Upper lobe of left lung (tissue), 6 donors: ENCODE data around the gene RPUSD2. TPM values are rescaled to one million over a fixed set of nuclear protein-coding genes. Genes with fewer than 3 reads are reported as not detected.

ENCODE experiments used
- ATAC-seq, 2 donors: fragments of 200-7000 bp; cut with Tn5 transposase; one replicate each; pipeline ENCODE4 v1.9.1; 2022; ENCODE audit warnings: mild to moderate bottlenecking in 2 of 2, moderate library complexity in 2 of 2; ENCODE audit not compliant: low FRiP score in 2 of 2
- DNase-seq, 2 donors: peaks; one replicate each; pipeline ENCODE4 v3.0.0-alpha.2; 2019 to 2020
- H3K27ac ChIP-seq, 4 donors: fragments of 200-600 bp; sonication (generic); one replicate each; pipeline ENCODE4 v1.5.1; 2016 to 2019
- H3K27me3 ChIP-seq, 4 donors: fragments of 200-600 bp; sonication (generic); one replicate each; pipeline ENCODE4 v1.5.1; 2017 to 2019
- H3K36me3 ChIP-seq, 4 donors: fragments of 200-600 bp; sonication (generic); one replicate each; pipeline ENCODE4 v1.5.1; 2016 to 2019
- H3K4me1 ChIP-seq, 4 donors: fragments of 200-600 bp; sonication (generic); one replicate each; pipeline ENCODE4 v1.5.1; 2018 to 2019
- H3K4me3 ChIP-seq, 4 donors: fragments of 200-600 bp; sonication (generic); one replicate each; pipeline ENCODE4 v1.5.1; 2017 to 2019; ENCODE audit warnings: mild to moderate bottlenecking in 2 of 4, moderate library complexity in 1 of 4
- H3K9me3 ChIP-seq, 4 donors: fragments of 200-600 bp; sonication (generic); one replicate each; pipeline ENCODE4 v1.5.1; 2018 to 2019
- CTCF ChIP-seq, 6 experiments: fragments of 450-650 bp in 4 of 6; fragments of 200-600 bp in 2 of 6; sonication (generic) in 2 of 6; IDR thresholded peaks; one replicate each; pipeline ENCODE4 v1.5.1; 2016 to 2019; ENCODE audit warnings: antibody characterized with exemption in 6 of 6
- EP300 ChIP-seq, 4 donors: sonication (generic); formaldehyde crosslinking; IDR thresholded peaks; one replicate each; pipeline ENCODE4 v1.5.1; 2017; ENCODE audit warnings: antibody characterized with exemption in 4 of 4, control low read depth in 2 of 4
- POLR2A ChIP-seq, 4 donors: fragments of 450-650 bp; IDR thresholded peaks; one replicate each; pipeline ENCODE4 v1.5.1; 2016 to 2017; ENCODE audit warnings: antibody characterized with exemption in 4 of 4, mild to moderate bottlenecking in 2 of 4
- POLR2AphosphoS5 ChIP-seq, 2 donors: sonication (generic); formaldehyde crosslinking; IDR thresholded peaks; one replicate each; pipeline ENCODE4 v1.5.1; 2017; ENCODE audit warnings: antibody characterized with exemption in 2 of 2
- WGBS, 2 donors: methylation state at CpG; one replicate each; pipeline ENCODE4 v1.1.5; 2017 to 2018; 5-methylcytosine and 5-hydroxymethylcytosine counted together
- small RNA-seq, 4 donors: library from RNA; depleted of rRNA; stranded (forward); fragments of <200 nt; gene quantifications; one replicate each; pipeline ENCODE3, GENCODE V24; 2016
- total RNA-seq, 6 donors: library from RNA; depleted of rRNA in 4 of 6; stranded (reverse); fragments of >200 nt in 4 of 6; gene quantifications; one replicate each; pipeline versions ENCODE4 v1.1.0 to v1.2.1, GENCODE V29; 2016 to 2021
- donor health status: DM: no; HTN: no; CAD: no; lungs with moderate emphysema.
- donor health status: DM: no; HTN: yes; CAD: no; lungs with severe emphysema.

Gene RPUSD2
- total RNA-seq, 6 donors from 2014 or later, result 3.1 to 11.6 (median 7.8) TPM

GRCh38 chr15:40613080-40613479 is 44.0 kb downstream of the RPUSD2 start:
- H3K9me3 ChIP-seq, result no peaks in the 10 kb centered on the region
- WGBS, 2 donors, result 79 to 89% methylated on average over 5 of the region's 5 CpGs
- no peak overlapping the region for H3K4me3 ChIP-seq
- no peak for TF ChIP-seq CTCF (IDR thresholded peaks at IDR 0.05)
- no peak for TF ChIP-seq POLR2A (IDR thresholded peaks at IDR 0.05)
- no peak for TF ChIP-seq POLR2AphosphoS5 (IDR thresholded peaks at IDR 0.05)
- no peak for TF ChIP-seq EP300 (IDR thresholded peaks at IDR 0.05)
- H3K27me3 ChIP-seq, result no peaks in the 10 kb centered on the region
- DNase-seq, result no peak
- no peaks in the 10 kb centered on the region for H3K4me1 ChIP-seq
- no peak for ATAC-seq
- H3K27ac ChIP-seq, result no peak overlapping the region
- H3K36me3 ChIP-seq, result no peaks in the 10 kb centered on the region

GRCh38 chr15:40618023-40618422 is 48.9 kb downstream of the RPUSD2 start:
- no peak for ATAC-seq
- Histone ChIP-seq H3K36me3 (no peaks in the 10 kb centered on the region), H3K4me3 (no peak overlapping the region), H3K27me3 (no peaks in the 10 kb centered on the region), H3K27ac (no peak overlapping the region), H3K9me3 (no peaks in the 10 kb centered on the region), H3K4me1 (no peaks in the 10 kb centered on the region)
- no peak for TF ChIP-seq EP300 (IDR thresholded peaks at IDR 0.05)
- TF ChIP-seq CTCF (IDR thresholded peaks at IDR 0.05), result no peak
- TF ChIP-seq POLR2AphosphoS5 (IDR thresholded peaks at IDR 0.05), result no peak
- no peak for TF ChIP-seq POLR2A (IDR thresholded peaks at IDR 0.05)
- no peak for DNase-seq
- 55 to 61% methylated on average over 2 of the region's 2 CpGs for WGBS, 2 donors

- H3K4me1 ChIP-seq, result no peaks in the 10 kb centered on the region
- no peak overlapping the region for H3K4me3 ChIP-seq
- TF ChIP-seq POLR2AphosphoS5 (IDR thresholded peaks at IDR 0.05) (no peak), POLR2A (IDR thresholded peaks at IDR 0.05) (no peak), CTCF (IDR thresholded peaks at IDR 0.05) (no peak), EP300 (IDR thresholded peaks at IDR 0.05) (no peak)
- H3K27me3 ChIP-seq, result no peaks in the 10 kb centered on the region
- DNase-seq (no peak), ATAC-seq (no peak)
- no peaks in the 10 kb centered on the region for H3K36me3 ChIP-seq
- no peak overlapping the region for H3K27ac ChIP-seq
- no peaks in the 10 kb centered on the region for H3K9me3 ChIP-seq
Measured at GRCh38 chr15:40618906-40619305, 49.8 kb downstream of the RPUSD2 start.

- Histone ChIP-seq H3K36me3 (no peaks in the 10 kb centered on the region), H3K27ac (no peak overlapping the region), H3K4me1 (no peaks in the 10 kb centered on the region), H3K9me3 (no peaks in the 10 kb centered on the region), H3K4me3 (no peak overlapping the region), H3K27me3 (no peaks in the 10 kb centered on the region)
- no peak for TF ChIP-seq CTCF (IDR thresholded peaks at IDR 0.05)
- TF ChIP-seq POLR2A (IDR thresholded peaks at IDR 0.05), result no peak
- TF ChIP-seq POLR2AphosphoS5 (IDR thresholded peaks at IDR 0.05), result no peak
- no peak for TF ChIP-seq EP300 (IDR thresholded peaks at IDR 0.05)
- no peak for DNase-seq
- no peak for ATAC-seq
- WGBS, 2 donors, result 94 to 95% methylated on average over 2 of the region's 2 CpGs
Measured at GRCh38 chr15:40623361-40623760, 54.3 kb downstream of the RPUSD2 start.

Small RNAs within 50 kb of the gene (small RNA-seq; reads per million reads assigned to genes)
- gene RF00017 (0 reads per million in 4 donors), gene RN7SL376P (0 reads per million in 4 donors), gene RNU6-516P (0 reads per million in 4 donors)

Other genes starting within 250 kb of the RPUSD2 start
- gene INAFM2, start 245.6 kb upstream of the RPUSD2 start, total RNA-seq, result 10 to 100 TPM; 15.7 to 36.2 (median 25.6) TPM
- gene CCDC9B, start 228.4 kb upstream of the RPUSD2 start, total RNA-seq, result 100 to 1,000 TPM in 1 of 6 donors, 10 to 100 TPM in 5; 15.5 to 140 (median 68.1) TPM
- under 1 TPM in 1 of 6 donors, not detected in 5; 0.67 TPM for gene PHGR1, start 218.3 kb upstream of the RPUSD2 start, total RNA-seq
- 1 to 10 TPM in 2 of 6 donors, under 1 TPM in 4; under 0.01 to 3.5 (median 0.13) TPM for gene DISP2, start 211.1 kb upstream of the RPUSD2 start, total RNA-seq
- gene KNSTRN, start 186.6 kb upstream of the RPUSD2 start, total RNA-seq, result 10 to 100 TPM; 10.6 to 27.6 (median 17.3) TPM
- 100 to 1,000 TPM in 2 of 6 donors, 10 to 100 TPM in 4; 68.1 to 112 (median 94.5) TPM for gene IVD, start 163.5 kb upstream of the RPUSD2 start, total RNA-seq
- 10 to 100 TPM; 21.0 to 36.9 (median 28.5) TPM for gene BAHD1, start 128.3 kb upstream of the RPUSD2 start, total RNA-seq
- gene CHST14, start 98.3 kb upstream of the RPUSD2 start, total RNA-seq, result 10 to 100 TPM in 5 of 6 donors, 1 to 10 TPM in 1; 3.1 to 20.6 (median 14.6) TPM
- 10 to 100 TPM; 17.1 to 56.9 (median 24.1) TPM for gene CCDC32, start 4.3 kb upstream of the RPUSD2 start, total RNA-seq
- gene KNL1, start 24.9 kb downstream of the RPUSD2 start, total RNA-seq, result 1 to 10 TPM in 3 of 6 donors, under 1 TPM in 3; under 0.01 to 2.4 (median 1.3) TPM
- 1 to 10 TPM in 5 of 6 donors, not detected in 1; 1.0 to 3.4 (median 2.1) TPM for gene RAD51, start 125.9 kb downstream of the RPUSD2 start, total RNA-seq
- gene RMDN3, start 186.0 kb downstream of the RPUSD2 start, total RNA-seq, result 100 to 1,000 TPM in 4 of 6 donors, 10 to 100 TPM in 2; 57.3 to 123 (median 105) TPM
- 100 to 1,000 TPM in 4 of 6 donors, 10 to 100 TPM in 2; 84.9 to 206 (median 105) TPM for gene GCHFR, start 194.8 kb downstream of the RPUSD2 start, total RNA-seq
- gene C15orf62, start 200.7 kb downstream of the RPUSD2 start, total RNA-seq, result 1 to 10 TPM in 5 of 6 donors, under 1 TPM in 1; 0.81 to 4.2 (median 1.4) TPM
- gene ZFYVE19, start 237.8 kb downstream of the RPUSD2 start, total RNA-seq, result 100 to 1,000 TPM in 1 of 6 donors, 10 to 100 TPM in 5; 19.4 to 104 (median 32.5) TPM
- gene DNAJC17, start 238.2 kb downstream of the RPUSD2 start, total RNA-seq, result 10 to 100 TPM; 15.4 to 51.3 (median 30.0) TPM